ENCODE measurements around the gene GABBR1.

The GABBR1 gene

DNA sequence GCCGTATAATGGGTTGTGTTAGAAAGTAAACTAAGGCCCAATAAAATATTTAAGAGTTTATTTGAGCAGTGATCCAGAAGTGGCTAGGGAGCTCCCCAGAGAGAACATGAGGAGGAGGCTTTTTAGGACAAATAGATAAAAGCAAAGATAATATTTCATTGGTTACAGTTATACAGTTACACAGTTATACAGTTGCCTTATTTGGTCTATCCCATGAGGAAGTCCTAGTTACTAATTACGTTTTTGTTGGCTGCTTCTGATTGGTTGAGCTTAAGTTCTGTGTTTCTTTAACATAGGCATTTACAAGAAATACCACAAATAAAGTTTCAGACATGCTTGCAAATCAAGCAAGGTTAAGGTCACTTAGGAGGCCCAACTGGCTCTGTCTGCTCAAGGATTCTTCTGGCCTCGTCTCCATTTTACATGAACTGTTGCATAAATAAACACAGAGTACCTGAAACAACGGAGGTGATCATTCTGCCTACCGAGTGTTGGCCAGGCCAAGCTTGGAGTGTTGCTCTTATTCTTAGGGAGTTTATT, 80.4 kb downstream of the GABBR1 start:
- ChIA-PET POLR2A (no interaction called here), CTCF (interaction anchor here (0.7 kb wide), 1 partner anchor 537 kb away, joined by 3 read pairs; no protein-coding TSS in a partner anchor)
- H3K4me3 ChIP-seq (ENCODE audit: low read depth, low read length), result no peak overlapping the region
- TF ChIP-seq GFI1B (tag by site-specific recombination; IDR thresholded peaks at IDR 0.05), result no peak
- no peak for TF ChIP-seq ZNF777 (tag by site-specific recombination; IDR thresholded peaks at IDR 0.05; ENCODE audit: borderline replicate concordance)
- no peak for TF ChIP-seq ZFP69B (tag by site-specific recombination; IDR thresholded peaks at IDR 0.05)
- TF ChIP-seq ZNF521 (tag by site-specific recombination; IDR thresholded peaks at IDR 0.05), result no peak
- no peak for TF ChIP-seq ZNF280C (tag by site-specific recombination; IDR thresholded peaks at IDR 0.05)
- TF ChIP-seq ZNF302 (tag by site-specific recombination; IDR thresholded peaks at IDR 0.05; ENCODE audit: low read depth), result no peak
- TF ChIP-seq ZNF561 (tag by site-specific recombination; IDR thresholded peaks at IDR 0.05; ENCODE audit: borderline replicate concordance), result no peak; the same call in 1 of the 2 replicates
- peak; percentile 32 for TF ChIP-seq SP2 (tag by site-specific recombination; IDR thresholded peaks at IDR 0.05)
- TF ChIP-seq ZFP3 (tag by site-specific recombination; IDR thresholded peaks at IDR 0.05; ENCODE audit: low read depth), result no peak
- no peak for TF ChIP-seq ZNF624 (tag by site-specific recombination; IDR thresholded peaks at IDR 0.05)
- TF ChIP-seq KLF7 (tag by site-specific recombination; IDR thresholded peaks at IDR 0.05; ENCODE audit: borderline replicate concordance), result no peak
- no peak for TF ChIP-seq TSHZ1 (tag by site-specific recombination; IDR thresholded peaks at IDR 0.05; ENCODE audit: borderline replicate concordance)
- no peak for TF ChIP-seq AEBP2 (tag by site-specific recombination; IDR thresholded peaks at IDR 0.05; ENCODE audit: borderline replicate concordance)
- TF ChIP-seq ZSCAN4 (tag by site-specific recombination; IDR thresholded peaks at IDR 0.05), result no peak
- TF ChIP-seq OSR2 (tag by site-specific recombination; IDR thresholded peaks at IDR 0.05), result peak; percentile 29; the same call in 1 of the 2 replicates
- TF ChIP-seq GLIS2 (tag by site-specific recombination; IDR thresholded peaks at IDR 0.05), result no peak
- TF ChIP-seq WT1 (tag by site-specific recombination; IDR thresholded peaks at IDR 0.05), result peak; percentile 59; the same call in 1 of the 2 replicates
- no peak for TF ChIP-seq ZBTB11 (tag by site-specific recombination; conservative IDR thresholded peaks at IDR 0.05; ENCODE audit: low read depth)
- TF ChIP-seq ZNF214 (tag by site-specific recombination; IDR thresholded peaks at IDR 0.05; ENCODE audit: borderline replicate concordance), result no peak
- no peak for TF ChIP-seq ZNF354C (tag by site-specific recombination; IDR thresholded peaks at IDR 0.05; ENCODE audit: borderline replicate concordance, low read depth)
- TF ChIP-seq MYNN (tag by site-specific recombination; IDR thresholded peaks at IDR 0.05; ENCODE audit: borderline replicate concordance), result no peak
- no peak for TF ChIP-seq ZNF10 (tag by site-specific recombination; IDR thresholded peaks at IDR 0.05)
- no peak for TF ChIP-seq ZNF211 (tag by site-specific recombination; IDR thresholded peaks at IDR 0.05; ENCODE audit: low read depth)
- TF ChIP-seq ZNF266 (tag by site-specific recombination; IDR thresholded peaks at IDR 0.05; ENCODE audit: low read depth), result no peak
- no peak for TF ChIP-seq ZNF2 (tag by site-specific recombination; IDR thresholded peaks at IDR 0.05)
- TF ChIP-seq FEZF1 (tag by site-specific recombination; IDR thresholded peaks at IDR 0.05), result peak; percentile 52

More for the DNA sequence above, 80.4 kb downstream of the GABBR1 start:
- Histone ChIP-seq H3K36me3 (ENCODE audit: control insufficient read depth in 2 of 2, insufficient read depth in 1 of 2, low read length in 2 of 2) (no peaks in the 10 kb centered on the region), H3K27ac (ENCODE audit: extremely low read depth, low read depth, low read length) (no peak overlapping the region; the same call in 1 of the 2 replicates), H3K9me3 (ENCODE audit: control insufficient read depth, insufficient read depth, low read depth, low read length) (no peaks in the 10 kb centered on the region), H3K4me1 (ENCODE audit: control insufficient read depth, insufficient read depth, low read length) (peaks cover 12% of the 10 kb centered on the region)

Data from HEK293 (cell line).